GM12892 (cell line): ENCODE results near the gene PARP12.

Experiments
- DNase-seq: peaks from one replicate; pipeline ENCODE4 v3.0.0; 2011; ENCODE audit not compliant: insufficient read length
- FAIRE-seq: peaks from 2 replicates; lab custom pipeline; 2011; peaks lifted over from hg19 to GRCh38; lab: Jason Lieb, UNC
- POLR2A ChIP-seq: IDR thresholded peaks from 2 replicates; pipeline ENCODE4 v1.6.1; 2011; ENCODE audit warnings: low read depth, low read length, control low read depth
- POLR2AphosphoS5 ChIP-seq: IDR thresholded peaks from 2 replicates; pipeline ENCODE4 v1.6.1; 2011; ENCODE audit warnings: low read depth, low read length, control low read depth
- TAF1 ChIP-seq: IDR thresholded peaks from 2 replicates; pipeline ENCODE4 v1.6.1; 2011; ENCODE audit warnings: low read depth, mild to moderate bottlenecking, control low read depth, low read length, borderline replicate concordance

PARP12 gene

DNA sequence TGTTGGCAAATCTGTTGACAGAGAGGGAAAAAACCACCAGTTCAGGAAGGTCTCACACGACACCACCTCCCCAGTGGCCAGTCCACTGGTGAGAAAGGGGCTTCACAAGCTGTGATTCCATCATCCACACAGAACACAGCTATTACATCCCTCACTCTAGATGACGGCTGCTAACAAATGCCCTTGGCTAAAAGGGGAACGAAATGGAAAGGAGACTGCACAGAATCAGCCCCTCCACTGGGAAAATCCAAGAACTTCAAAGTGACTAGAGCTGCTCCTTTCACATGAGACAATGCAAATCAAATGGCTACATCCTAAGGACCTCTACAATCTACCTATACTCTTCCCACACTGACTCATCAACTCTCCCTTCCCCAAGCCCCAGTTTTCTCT, 5.6 kb downstream of the PARP12 start:
- DNase-seq (no peak), FAIRE-seq (no peak)
- TF ChIP-seq POLR2A (no peak), POLR2AphosphoS5 (no peak), TAF1 (no peak)

DNA sequence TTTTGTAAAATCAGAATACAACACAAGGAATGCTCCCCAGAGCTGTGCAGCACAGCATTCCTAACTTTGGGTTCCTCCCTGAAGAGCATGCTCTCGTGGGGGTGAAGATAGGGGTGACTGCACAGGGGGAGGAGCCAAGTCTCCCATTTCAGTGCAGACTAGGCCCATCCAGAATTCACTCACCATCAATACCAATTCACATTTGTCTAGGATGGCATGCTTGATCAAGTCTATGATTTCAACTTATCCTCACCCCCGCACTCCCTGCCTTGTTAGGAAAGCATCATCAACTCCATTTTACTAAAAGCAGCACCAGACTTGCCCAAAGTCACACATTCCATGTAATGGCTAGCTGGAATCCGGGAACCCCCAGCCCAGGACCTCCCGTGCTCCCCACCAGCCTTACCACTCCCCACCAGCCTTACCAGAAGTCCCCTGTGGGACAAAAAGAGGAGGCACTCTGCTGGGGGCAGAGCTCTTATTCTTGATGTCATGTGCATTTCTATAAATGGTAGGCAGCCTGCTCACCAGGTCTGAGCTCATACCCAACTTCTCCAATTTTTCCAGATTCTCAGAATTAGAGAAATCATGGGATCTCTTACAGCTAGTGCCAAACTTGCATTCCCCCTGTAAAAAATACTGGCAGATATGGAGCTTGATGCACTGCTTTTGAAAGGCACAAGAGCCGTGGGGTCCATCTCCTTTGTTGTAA, 6.2 kb downstream of the PARP12 start:
- no peak for FAIRE-seq
- no peak for TF ChIP-seq TAF1
- no peak for TF ChIP-seq POLR2A
- no peak for TF ChIP-seq POLR2AphosphoS5
- DNase-seq: no peak

DNA sequence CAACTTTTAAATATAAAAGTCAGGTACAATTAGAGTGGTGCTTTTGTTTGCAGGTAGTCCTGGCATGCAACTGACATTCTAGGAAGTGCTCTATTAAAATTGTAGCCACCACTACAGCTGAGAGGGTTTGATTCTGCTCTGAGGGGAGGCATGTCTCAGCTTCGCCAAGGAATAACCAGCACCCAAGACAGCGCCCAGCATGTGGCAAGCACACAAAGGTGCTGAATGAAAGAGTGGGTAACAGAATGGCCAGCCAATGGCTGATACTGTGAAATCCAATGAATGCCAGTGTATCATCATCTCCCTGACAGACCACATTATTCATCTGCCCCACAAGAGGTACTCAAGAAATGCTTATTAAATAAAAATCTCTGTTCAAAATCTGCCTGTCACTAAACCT, 6.9 kb downstream of the PARP12 start:
- TF ChIP-seq POLR2AphosphoS5 (no peak), POLR2A (no peak)
- no peak for FAIRE-seq

DNA sequence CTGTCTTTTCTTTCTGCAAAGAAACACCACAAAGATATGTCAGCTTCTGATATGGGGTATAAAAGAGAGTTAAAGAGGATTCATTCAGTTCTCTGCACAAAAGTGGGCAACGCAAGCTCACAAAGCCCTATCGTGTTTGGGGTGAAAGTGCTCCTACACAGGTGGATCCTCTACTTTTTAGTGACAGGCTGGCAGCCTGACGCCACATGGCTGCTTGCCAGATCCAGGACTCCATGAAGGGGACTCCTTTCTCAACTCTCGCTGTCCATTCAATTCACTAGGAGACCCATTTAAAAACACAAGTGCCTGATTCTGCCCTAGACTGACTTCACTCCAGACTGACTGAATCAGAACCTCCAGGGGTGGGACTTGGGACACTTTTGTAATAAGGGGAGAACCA, 8.0 kb downstream of the PARP12 start:
- FAIRE-seq (no peak), DNase-seq (no peak)
- TF ChIP-seq TAF1: no peak
- no peak for TF ChIP-seq POLR2AphosphoS5

More for the DNA sequence above, 6.9 kb downstream of the PARP12 start:
- DNase-seq: no peak

DNA sequence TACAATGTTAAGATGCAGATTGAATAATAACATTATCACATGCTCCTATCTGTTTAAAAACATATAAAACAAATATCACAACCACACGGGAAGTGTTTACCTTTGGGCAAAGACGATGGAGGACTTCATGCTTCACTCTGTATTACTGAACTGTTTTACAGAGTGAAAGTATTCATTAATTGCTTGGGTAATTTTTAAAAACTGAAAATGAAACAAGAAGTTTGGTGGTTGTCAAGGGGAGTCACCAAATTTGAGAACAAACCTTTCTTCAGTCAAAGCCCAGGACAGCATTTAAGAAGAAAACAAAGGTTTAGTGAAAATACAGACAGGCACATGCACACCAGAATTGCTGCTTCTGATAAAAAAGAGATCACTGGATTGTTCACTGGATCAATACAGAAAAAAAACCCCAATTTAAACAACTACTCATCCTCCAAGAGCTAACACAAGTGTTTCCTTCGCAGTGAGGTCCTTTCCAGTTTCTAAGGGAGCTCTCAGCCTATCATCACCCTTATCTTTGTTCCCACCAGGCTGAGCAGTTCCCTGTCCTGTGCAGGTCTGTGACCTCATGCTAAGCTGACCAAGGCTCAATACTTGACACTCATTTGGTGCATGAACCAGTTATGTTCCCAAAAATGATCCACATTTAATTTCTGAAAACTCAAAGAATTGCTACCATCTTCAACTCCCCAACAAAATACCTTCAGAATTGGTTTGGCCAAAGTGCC, 8.8 kb downstream of the PARP12 start:
- peak; percentile 70 for FAIRE-seq
- TF ChIP-seq POLR2AphosphoS5 (no peak), TAF1 (no peak), POLR2A (no peak)
- no peak for DNase-seq

DNA sequence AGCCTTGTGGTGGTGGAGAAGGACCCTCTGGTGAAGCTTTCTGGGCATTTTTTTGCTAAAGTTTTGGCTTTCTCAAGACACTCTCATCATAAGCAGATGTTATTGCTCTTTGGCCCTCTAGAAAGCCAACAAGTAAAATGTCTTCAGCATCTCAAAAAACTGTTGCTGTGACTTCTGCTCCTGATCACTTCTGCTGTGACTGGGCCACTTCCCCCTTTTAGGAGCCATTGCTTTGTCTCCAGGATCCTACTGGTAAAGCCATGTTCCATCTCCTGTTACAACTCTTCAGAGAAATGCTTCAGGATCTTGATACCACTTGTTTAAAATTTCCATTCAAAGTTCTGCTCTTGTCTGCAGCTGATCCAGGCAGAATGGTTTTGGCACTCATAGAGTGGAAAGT, 10.9 kb downstream of the PARP12 start:
- no peak for FAIRE-seq
- DNase-seq: no peak
- no peak for TF ChIP-seq TAF1
- no peak for TF ChIP-seq POLR2A
- no peak for TF ChIP-seq POLR2AphosphoS5

DNA sequence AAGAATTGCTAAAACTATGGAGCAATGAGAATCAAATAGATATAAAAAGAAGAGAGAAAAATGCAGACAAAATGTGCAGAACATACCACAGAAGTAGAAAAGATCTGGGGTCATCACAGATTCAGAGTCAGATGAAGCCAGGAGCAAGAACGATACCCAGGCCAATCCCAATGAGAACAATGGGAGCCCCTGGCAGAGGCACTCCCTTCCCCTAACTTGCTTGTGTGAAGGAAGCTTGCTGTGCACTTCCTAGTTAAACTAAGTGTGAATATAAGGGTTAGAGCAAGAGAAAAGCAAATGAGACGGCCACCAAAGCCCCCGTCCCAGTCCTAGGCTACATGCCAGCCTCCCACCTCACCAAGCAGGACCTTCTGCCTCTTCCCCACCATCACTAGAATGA, 12.7 kb downstream of the PARP12 start:
- DNase-seq (no peak), FAIRE-seq (no peak)
- TF ChIP-seq TAF1 (no peak), POLR2AphosphoS5 (no peak), POLR2A (no peak)

DNA sequence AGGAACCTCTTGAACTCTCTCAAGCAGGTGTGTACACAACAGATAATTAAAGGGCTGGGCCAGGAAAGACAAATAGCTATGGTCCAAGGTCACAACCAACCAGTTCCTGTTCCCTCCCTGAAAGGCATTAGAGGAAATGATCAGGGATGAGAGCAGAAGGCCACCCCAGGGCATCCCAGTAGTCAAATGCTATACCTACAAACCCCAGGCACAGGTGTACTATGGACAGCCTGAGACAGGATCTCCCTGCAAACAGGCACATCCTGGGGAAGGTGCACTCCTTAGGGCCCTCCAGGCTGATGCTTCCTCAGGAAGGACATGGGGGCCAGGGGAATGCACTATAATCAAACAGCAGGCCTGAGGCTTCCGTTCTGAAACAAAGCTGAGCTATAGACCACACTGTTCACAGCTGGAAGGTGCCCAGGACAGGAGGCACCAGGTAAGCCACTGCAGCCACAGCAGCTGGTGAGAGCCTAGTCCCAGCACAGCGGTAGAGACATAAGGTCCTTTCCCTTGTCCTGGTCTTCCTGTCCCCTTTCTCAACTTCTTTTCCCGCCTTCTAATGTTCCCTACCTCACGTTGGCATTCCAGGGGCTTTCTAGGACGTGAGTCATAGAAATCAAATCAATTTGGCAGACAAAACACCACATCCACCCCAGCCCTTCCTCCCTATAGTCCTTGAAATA, 13.3 kb downstream of the PARP12 start:
- no peak for FAIRE-seq
- TF ChIP-seq POLR2A: no peak
- no peak for TF ChIP-seq TAF1
- no peak for TF ChIP-seq POLR2AphosphoS5
- no peak for DNase-seq

DNA sequence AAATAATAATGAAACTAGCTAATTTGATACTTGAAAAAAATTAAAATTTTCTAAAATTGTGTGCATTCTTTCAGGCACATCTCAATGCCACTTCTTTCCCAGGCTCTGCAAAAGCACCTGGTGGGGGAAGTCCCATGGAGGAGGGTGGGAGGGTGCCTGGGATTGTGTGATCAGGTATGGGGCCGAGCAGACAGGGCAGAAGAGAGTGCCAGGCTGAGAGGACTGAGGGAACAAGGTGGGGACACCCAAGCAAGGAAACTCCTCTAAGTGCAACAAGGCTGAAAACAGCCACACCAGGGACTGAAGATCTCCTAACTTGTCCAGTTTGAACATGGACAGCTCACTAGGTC, 13.8 kb downstream of the PARP12 start:
- no peak for DNase-seq
- TF ChIP-seq POLR2A (no peak), POLR2AphosphoS5 (no peak), TAF1 (no peak)
- FAIRE-seq: no peak

DNA sequence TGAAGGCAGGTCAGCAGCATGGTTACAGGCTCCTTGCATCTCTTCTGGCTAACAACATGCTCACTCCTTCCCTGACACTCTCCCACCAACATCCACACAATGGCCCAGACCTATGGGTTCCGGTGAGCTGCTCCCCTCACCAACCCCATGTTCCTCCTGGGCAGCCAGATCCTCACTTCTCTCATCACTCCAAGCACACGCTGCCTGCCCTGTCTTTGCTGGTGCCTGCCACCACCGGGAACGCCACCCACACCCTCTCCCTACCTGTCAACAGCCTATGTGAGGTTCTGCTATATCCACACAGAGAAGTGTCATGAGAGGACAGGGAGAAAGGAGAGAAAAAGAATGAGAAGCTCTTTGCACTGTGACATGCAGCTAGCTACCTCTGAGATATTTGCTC, 14.6 kb downstream of the PARP12 start:
- TF ChIP-seq TAF1 (no peak), POLR2AphosphoS5 (no peak), POLR2A (no peak)
- DNase-seq: no peak
- no peak for FAIRE-seq

DNA sequence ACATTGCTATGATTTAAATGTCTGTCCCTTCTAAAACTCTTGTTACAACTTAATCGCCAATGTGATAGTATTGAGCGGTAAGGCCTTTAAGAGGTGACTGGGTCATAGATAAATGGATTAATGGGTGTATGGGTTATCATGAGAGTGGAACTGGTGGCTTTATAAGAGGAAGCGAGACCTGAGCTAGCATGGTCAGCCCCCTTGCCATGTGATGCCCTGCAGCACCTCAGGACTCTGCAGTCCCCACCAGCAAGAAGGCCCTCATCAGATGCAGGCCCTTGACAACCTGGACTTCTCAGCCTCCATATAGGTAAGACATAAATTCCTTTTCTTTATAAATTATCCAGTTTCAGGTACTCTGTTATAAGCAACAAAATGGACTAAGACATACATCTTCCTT, 15.6 kb downstream of the PARP12 start:
- TF ChIP-seq POLR2AphosphoS5 (no peak), POLR2A (no peak), TAF1 (no peak)
- FAIRE-seq (no peak), DNase-seq (no peak)

DNA sequence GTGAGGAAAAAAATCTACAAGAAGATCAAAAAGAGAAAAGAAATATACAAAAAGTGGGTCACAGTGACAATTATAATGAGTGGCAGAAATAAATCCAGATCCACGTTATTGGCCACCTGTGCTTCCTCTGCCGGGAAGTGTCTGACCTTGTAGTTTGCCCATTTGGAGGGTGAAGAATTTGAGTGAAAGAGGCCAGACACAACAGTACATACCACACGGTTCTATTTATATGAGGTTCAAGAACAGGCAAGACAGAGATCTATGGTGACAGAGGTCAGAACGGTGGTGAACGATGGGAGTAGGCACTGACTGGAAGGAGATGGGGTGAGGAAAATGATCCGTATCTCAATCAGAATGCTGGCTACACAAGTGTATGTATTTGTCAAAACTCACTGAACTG, 17.1 kb downstream of the PARP12 start:
- TF ChIP-seq POLR2A: no peak
- TF ChIP-seq TAF1: no peak
- TF ChIP-seq POLR2AphosphoS5: no peak
- DNase-seq (no peak), FAIRE-seq (no peak)
